Left ventricle myocardium inferior (tissue), 1 donor: ENCODE data around the gene ANKRD36C. TPM values are rescaled to one million over a fixed set of nuclear protein-coding genes. Genes with fewer than 3 reads are reported as not detected.
"Not testable (repeated sequence)": the region's sequence is repeated elsewhere in the genome, so short reads cannot be mapped to it uniquely, and the experiment has no call there.

Source experiments
- DNase-seq: peaks from one replicate; pipeline ENCODE4 v3.0.0-alpha.2; 2020
- H3K27ac ChIP-seq: fragments of 200-600 bp; replicated peaks from 2 replicates; pipeline ENCODE4 v1.8.0; 2021
- H3K27me3 ChIP-seq: fragments of 200-600 bp; 2 replicates; pipeline ENCODE4 v1.8.0; 2021; ENCODE audit warnings: low read depth
- H3K36me3 ChIP-seq: fragments of 200-600 bp; 2 replicates; pipeline ENCODE4 v1.8.0; 2021
- H3K4me1 ChIP-seq: fragments of 200-600 bp; 2 replicates; pipeline ENCODE4 v1.8.0; 2021
- H3K4me3 ChIP-seq: fragments of 200-600 bp; 2 replicates; pipeline ENCODE4 v1.8.0; 2021; ENCODE audit warnings: mild to moderate bottlenecking, moderate library complexity
- H3K9me3 ChIP-seq: fragments of 200-600 bp; replicated peaks from 2 replicates; pipeline ENCODE4 v1.8.0; 2021
- CTCF ChIP-seq: fragments of 200-600 bp; IDR thresholded peaks from 2 replicates; pipeline ENCODE4 v1.8.0; 2021; ENCODE audit warnings: antibody characterized with exemption, mild to moderate bottlenecking, borderline replicate concordance
- intact Hi-C: fragments of 100-400 bp; cut with micrococcal nuclease; formaldehyde crosslinking; loops from one replicate; pipeline ENCODE4 v1.11.0; 2022
- long read RNA-seq: library from polyadenylated mRNA; unstranded; transcript quantifications from one replicate; pipeline ENCODE4 v2.0.0, GENCODE V29; 2021
- total RNA-seq: library from RNA; stranded (reverse); fragmentation: NEBNext Ultra II Directional; extraction: Animal tissue kit (Norgen Biotek cat#: 25700); gene quantifications from one replicate; pipeline ENCODE4 v1.2.1, GENCODE V29; 2021
- donor health status: DM: no; HTN: yes; CAD: no; lungs with severe emphysema.

ANKRD36C gene
- total RNA-seq, result 6.8 TPM
- long read RNA-seq, partial matches to known transcripts, result 1 of 3 reads
- long read RNA-seq, other reads (novel, unspliced or antisense), result 2 of 3 reads

GRCh38 chr2:95991351-95992094 lies at the start of gene ANKRD36C:
Gene ANKRD36C, minus strand, starts transcription at chr2:95991824. Its CDS starts 116 bp downstream, at chr2:95991708.
- DNase-seq, H3K9me3 ChIP-seq, H3K36me3 ChIP-seq, H3K27me3 ChIP-seq, H3K4me1 ChIP-seq, intact Hi-C loops: not testable (repeated sequence)
- peak within 1 kb of the TSS; percentile 94 for H3K27ac ChIP-seq
- peak within 1 kb of the TSS; percentile 74 for H3K4me3 ChIP-seq

GRCh38 chr2:96035554-96035953 lies 43.9 kb upstream of the ANKRD36C start:
- H3K4me1 ChIP-seq, H3K36me3 ChIP-seq, H3K4me3 ChIP-seq, intact Hi-C loops, H3K9me3 ChIP-seq, DNase-seq, H3K27me3 ChIP-seq, H3K27ac ChIP-seq: not testable (repeated sequence)

- H3K4me1 ChIP-seq, H3K27me3 ChIP-seq, H3K4me3 ChIP-seq, DNase-seq, H3K36me3 ChIP-seq, intact Hi-C loops, H3K27ac ChIP-seq, H3K9me3 ChIP-seq: not testable (repeated sequence)
Measured at GRCh38 chr2:96034792-96035191, 43.2 kb upstream of the ANKRD36C start, which contains the start of gene GPAT2. Gene GPAT2, minus strand, starts transcription at chr2:96034916. Its CDS starts 2,557 bp downstream, at chr2:96032359.

- H3K36me3 ChIP-seq, H3K27me3 ChIP-seq, H3K27ac ChIP-seq, intact Hi-C loops, H3K4me3 ChIP-seq, DNase-seq, H3K4me1 ChIP-seq, H3K9me3 ChIP-seq: not testable (repeated sequence)
Measured at GRCh38 chr2:96033997-96034396, 42.4 kb upstream of the ANKRD36C start.

- H3K36me3 ChIP-seq, H3K27ac ChIP-seq, H3K4me1 ChIP-seq, H3K4me3 ChIP-seq, H3K27me3 ChIP-seq, intact Hi-C loops, H3K9me3 ChIP-seq, DNase-seq: not testable (repeated sequence)
Measured at GRCh38 chr2:96027725-96028325, 36.2 kb upstream of the ANKRD36C start.

- H3K4me3 ChIP-seq, result peak overlapping the region; percentile 32
- intact Hi-C loops, H3K9me3 ChIP-seq, H3K4me1 ChIP-seq, H3K36me3 ChIP-seq, H3K27me3 ChIP-seq, DNase-seq, H3K27ac ChIP-seq: not testable (repeated sequence)
Measured at GRCh38 chr2:96025755-96026154, 34.1 kb upstream of the ANKRD36C start.

- Histone ChIP-seq H3K4me1 (no peaks in the 10 kb centered on the region), H3K27ac (no peak overlapping the region), H3K36me3 (no peaks in the 10 kb centered on the region), H3K27me3 (no peaks in the 10 kb centered on the region), H3K4me3 (peak overlapping the region; percentile 3), H3K9me3 (no peaks in the 10 kb centered on the region)
- intact Hi-C loops, result no loop called here
- peak; percentile 31 for DNase-seq
- no peak for TF ChIP-seq CTCF
Measured at GRCh38 chr2:96025194-96025492, 33.5 kb upstream of the ANKRD36C start.

- Histone ChIP-seq H3K27me3 (no peaks in the 10 kb centered on the region), H3K4me1 (no peaks in the 10 kb centered on the region), H3K9me3 (no peaks in the 10 kb centered on the region), H3K4me3 (peak overlapping the region; percentile 3), H3K36me3 (no peaks in the 10 kb centered on the region), H3K27ac (no peak overlapping the region)
- intact Hi-C loops, result no loop called here
- no peak for TF ChIP-seq CTCF
- no peak for DNase-seq
Measured at GRCh38 chr2:96024336-96025193, 32.9 kb upstream of the ANKRD36C start.

- intact Hi-C loops, H3K36me3 ChIP-seq, H3K4me3 ChIP-seq, H3K4me1 ChIP-seq, H3K27ac ChIP-seq, DNase-seq, H3K27me3 ChIP-seq, H3K9me3 ChIP-seq: not testable (repeated sequence)
Measured at GRCh38 chr2:96023701-96024100, 32.1 kb upstream of the ANKRD36C start.
